Liver (tissue), 9 donors: Measurements from ENCODE around the gene VPS39. TPM values are rescaled to one million over a fixed set of nuclear protein-coding genes. Genes with fewer than 3 reads are reported as not detected.

Experiments used
- DNase-seq: peaks from one replicate; pipeline ENCODE4 v3.0.0-alpha.2; 2017; ENCODE audit warnings: low spot score
- H3K27ac ChIP-seq, 2 donors: one replicate each; pipeline ENCODE4 v1.7.0; 2013; ENCODE audit warnings: inconsistent platforms in 2 of 2, low read length in 2 of 2, control low read depth in 1 of 2, low read depth in 1 of 2, mild to moderate bottlenecking in 1 of 2
- H3K27me3 ChIP-seq, 4 donors: one replicate each; pipeline versions ENCODE4 v1.6.1 to v1.7.0; 2013; ENCODE audit warnings: low read length in 3 of 4, inconsistent platforms in 1 of 4, mild to moderate bottlenecking in 1 of 4, moderate library complexity in 1 of 4; ENCODE audit not compliant: control insufficient read depth in 4 of 4, insufficient read depth in 4 of 4
- H3K36me3 ChIP-seq, 4 donors: one replicate each; pipeline versions ENCODE4 v1.6.1 to v1.7.0; 2013; ENCODE audit warnings: low read length in 3 of 4, mild to moderate bottlenecking in 3 of 4, low read depth in 1 of 4, moderate library complexity in 1 of 4; ENCODE audit not compliant: control insufficient read depth in 4 of 4, insufficient read depth in 3 of 4
- H3K4me1 ChIP-seq, 4 donors: one replicate each; pipeline versions ENCODE4 v1.6.1 to v1.7.0; 2013; ENCODE audit warnings: low read length in 3 of 4, mild to moderate bottlenecking in 3 of 4, moderate library complexity in 1 of 4; ENCODE audit not compliant: control insufficient read depth in 4 of 4, insufficient read depth in 4 of 4
- H3K4me3 ChIP-seq, 3 donors: one replicate each; pipeline versions ENCODE4 v1.6.1 to v1.7.0; 2013; ENCODE audit warnings: low read length in 3 of 3, control low read depth in 1 of 3, low read depth in 1 of 3, mild to moderate bottlenecking in 1 of 3
- H3K9ac ChIP-seq, 2 donors: one replicate each; pipeline ENCODE4 v1.7.0; 2013; ENCODE audit warnings: low read length in 2 of 2, mild to moderate bottlenecking in 2 of 2, moderate library complexity in 2 of 2, control low read depth in 1 of 2, low read depth in 1 of 2
- H3K9me3 ChIP-seq, 4 donors: one replicate each; pipeline versions ENCODE4 v1.6.1 to v1.7.0; 2013; ENCODE audit warnings: low read length in 3 of 4; ENCODE audit not compliant: control insufficient read depth in 4 of 4
- EGR1 ChIP-seq, 2 donors: IDR thresholded peaks; 2 replicates each; pipeline ENCODE4 v1.6.1; 2016 to 2018; ENCODE audit warnings: antibody characterized with exemption in 2 of 2, low read depth in 2 of 2
- FOXA1 ChIP-seq: IDR thresholded peaks from 2 replicates; pipeline ENCODE4 v1.6.1; 2016; ENCODE audit warnings: antibody characterized with exemption
- FOXA2 ChIP-seq: IDR thresholded peaks from 2 replicates; pipeline ENCODE4 v1.6.1; 2016; ENCODE audit warnings: antibody characterized with exemption
- GABPA ChIP-seq, 2 donors: IDR thresholded peaks in 1 of 2; conservative IDR thresholded peaks in 1 of 2; 2 replicates each; pipeline ENCODE4 v1.6.1; 2016; ENCODE audit warnings: antibody characterized with exemption in 2 of 2, mild to moderate bottlenecking in 1 of 2, moderate library complexity in 1 of 2
- HNF4A ChIP-seq, 2 donors: conservative IDR thresholded peaks; 2 replicates each; pipeline ENCODE4 v1.6.1; 2016; ENCODE audit warnings: antibody characterized with exemption in 2 of 2, mild to moderate bottlenecking in 2 of 2
- HNF4G ChIP-seq: IDR thresholded peaks from 2 replicates; pipeline ENCODE4 v1.6.1; 2016; ENCODE audit warnings: antibody characterized with exemption
- JUND ChIP-seq, 2 donors: IDR thresholded peaks; 2 replicates each; pipeline ENCODE4 v1.6.1; 2016; ENCODE audit warnings: antibody characterized with exemption in 2 of 2
- MAX ChIP-seq: IDR thresholded peaks from 2 replicates; pipeline ENCODE4 v1.6.1; 2016; ENCODE audit warnings: antibody characterized with exemption
- NR2F2 ChIP-seq: IDR thresholded peaks from 2 replicates; pipeline ENCODE4 v1.6.1; 2016; ENCODE audit warnings: antibody characterized with exemption
- RAD21 ChIP-seq, 2 donors: IDR thresholded peaks; 2 replicates each; pipeline ENCODE4 v1.6.1; 2016; ENCODE audit warnings: antibody characterized with exemption in 2 of 2, mild to moderate bottlenecking in 2 of 2
- REST ChIP-seq: IDR thresholded peaks from 2 replicates; pipeline ENCODE4 v1.6.1; 2016; ENCODE audit warnings: antibody characterized with exemption, mild to moderate bottlenecking
- RXRA ChIP-seq, 2 donors: IDR thresholded peaks; 2 replicates each; pipeline ENCODE4 v1.6.1; 2017 to 2018; ENCODE audit warnings: antibody characterized with exemption in 2 of 2, mild to moderate bottlenecking in 1 of 2
- SP1 ChIP-seq: IDR thresholded peaks from 2 replicates; pipeline ENCODE4 v1.6.1; 2018; ENCODE audit warnings: antibody characterized with exemption, mild to moderate bottlenecking
- TAF1 ChIP-seq: conservative IDR thresholded peaks from 2 replicates; pipeline ENCODE4 v1.6.1; 2016; ENCODE audit warnings: antibody characterized with exemption, mild to moderate bottlenecking
- YY1 ChIP-seq: IDR thresholded peaks from 2 replicates; pipeline ENCODE4 v1.6.1; 2016; ENCODE audit warnings: antibody characterized with exemption, mild to moderate bottlenecking
- ZBTB33 ChIP-seq: IDR thresholded peaks from 2 replicates; pipeline ENCODE4 v1.6.1; 2016; ENCODE audit warnings: antibody characterized with exemption
- WGBS: extraction: QIAGEN DNeasy Blood & Tissue Kit; methylation state at CpG from one replicate; pipeline ENCODE4 v1.1.7; 2013; 5-methylcytosine and 5-hydroxymethylcytosine counted together
- polyA plus RNA-seq, 2 donors: library from polyadenylated mRNA; stranded (reverse) in 1 of 2; unstranded in 1 of 2; fragments of 200-250 nt in 1 of 2; fragments of >200 nt in 1 of 2; fragmentation: Nextera tagmentation in 1 of 2; extraction: Ambion mirVana in 1 of 2; gene quantifications; one replicate each; pipeline versions ENCODE4 v1.2.1 to v1.2.3, GENCODE V29; 2013 to 2015
- total RNA-seq, 2 donors: library from RNA; depleted of rRNA; stranded (reverse); fragments of >200 nt; gene quantifications; one replicate each; pipeline ENCODE4 v1.2.3, GENCODE V29; 2014
- TF ChIP-seq, protein P1 (sequence below): fragments of 150-350 bp; IDR thresholded peaks from 2 replicates; pipeline ENCODE4 v1.5.1; 2017; ENCODE audit warnings: improper control_type of control experiment, low read depth, low read length; ENCODE audit not compliant: missing input control
- TF ChIP-seq, protein P2 (sequence below): IDR thresholded peaks from 2 replicates; pipeline ENCODE4 v1.6.1; 2016; ENCODE audit warnings: antibody characterized with exemption
- donor health status: healthy.
- donor health status: healthy.
- donor health status: healthy.
- donor health status: healthy.
- donor health status: healthy.

Gene VPS39
- total and polyA plus RNA-seq, 4 donors = 11.1 to 41.2 (median 16.8) TPM

GRCh38 chr15:42199126-42199525 lies 9.0 kb downstream of the VPS39 start:
- no peak for DNase-seq
- Histone ChIP-seq H3K4me1 (no peaks in the 10 kb centered on the region), H3K4me3 (no peak overlapping the region), H3K27me3 (no peaks in the 10 kb centered on the region), H3K9me3 (no peaks in the 10 kb centered on the region), H3K9ac (no peak overlapping the region), H3K27ac (no peak overlapping the region), H3K36me3 (peaks cover 3 to 19% (median 8%) of the 10 kb centered on the region in 4 donors)
- WGBS = 86% methylated on average over 5 of the region's 5 CpGs
- no peak for TF ChIP-seq FOXA1
- no peak for TF ChIP-seq RAD21 (IDR thresholded peaks at IDR 0.05)
- no peak for TF ChIP-seq YY1
- no peak for TF ChIP-seq ZBTB33
- no peak for TF ChIP-seq FOXA2

DNA sequence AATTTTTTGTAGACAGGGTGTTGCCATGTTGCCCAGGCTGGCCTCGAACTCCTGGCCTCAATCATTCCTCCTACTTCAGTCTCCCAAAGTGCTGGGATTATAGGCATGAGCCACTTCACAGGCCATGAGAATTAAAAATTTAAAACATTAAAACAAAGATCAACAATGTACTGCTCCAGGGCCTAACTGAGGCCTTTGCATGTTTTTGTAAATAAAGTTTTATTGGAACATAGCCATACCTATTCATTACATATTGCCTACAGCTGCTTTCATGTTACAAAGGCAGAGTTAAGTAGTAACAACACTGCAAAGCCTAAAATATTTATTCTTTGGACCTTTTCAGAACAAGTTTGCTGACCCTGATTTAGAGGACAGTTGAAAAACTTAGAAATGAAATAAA lies 9.6 kb downstream of the VPS39 start:
- Histone ChIP-seq H3K9me3 (no peaks in the 10 kb centered on the region), H3K27me3 (no peaks in the 10 kb centered on the region), H3K36me3 (peaks cover 3 to 19% (median 8%) of the 10 kb centered on the region in 4 donors), H3K9ac (no peak overlapping the region), H3K4me1 (no peaks in the 10 kb centered on the region), H3K4me3 (no peak overlapping the region), H3K27ac (no peak overlapping the region)
- DNase-seq = no peak
- 100% methylated on average over 1 of the region's 1 CpG for WGBS
- TF ChIP-seq, protein P1, sequence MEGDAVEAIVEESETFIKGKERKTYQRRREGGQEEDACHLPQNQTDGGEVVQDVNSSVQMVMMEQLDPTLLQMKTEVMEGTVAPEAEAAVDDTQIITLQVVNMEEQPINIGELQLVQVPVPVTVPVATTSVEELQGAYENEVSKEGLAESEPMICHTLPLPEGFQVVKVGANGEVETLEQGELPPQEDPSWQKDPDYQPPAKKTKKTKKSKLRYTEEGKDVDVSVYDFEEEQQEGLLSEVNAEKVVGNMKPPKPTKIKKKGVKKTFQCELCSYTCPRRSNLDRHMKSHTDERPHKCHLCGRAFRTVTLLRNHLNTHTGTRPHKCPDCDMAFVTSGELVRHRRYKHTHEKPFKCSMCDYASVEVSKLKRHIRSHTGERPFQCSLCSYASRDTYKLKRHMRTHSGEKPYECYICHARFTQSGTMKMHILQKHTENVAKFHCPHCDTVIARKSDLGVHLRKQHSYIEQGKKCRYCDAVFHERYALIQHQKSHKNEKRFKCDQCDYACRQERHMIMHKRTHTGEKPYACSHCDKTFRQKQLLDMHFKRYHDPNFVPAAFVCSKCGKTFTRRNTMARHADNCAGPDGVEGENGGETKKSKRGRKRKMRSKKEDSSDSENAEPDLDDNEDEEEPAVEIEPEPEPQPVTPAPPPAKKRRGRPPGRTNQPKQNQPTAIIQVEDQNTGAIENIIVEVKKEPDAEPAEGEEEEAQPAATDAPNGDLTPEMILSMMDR = no peak
- no peak for TF ChIP-seq NR2F2
- no peak for TF ChIP-seq SP1
- TF ChIP-seq FOXA1 = no peak
- no peak for TF ChIP-seq ZBTB33
- no peak for TF ChIP-seq HNF4A (conservative IDR thresholded peaks at IDR 0.05)
- no peak for TF ChIP-seq JUND (IDR thresholded peaks at IDR 0.05)
- TF ChIP-seq YY1 = no peak
- TF ChIP-seq, protein P2, sequence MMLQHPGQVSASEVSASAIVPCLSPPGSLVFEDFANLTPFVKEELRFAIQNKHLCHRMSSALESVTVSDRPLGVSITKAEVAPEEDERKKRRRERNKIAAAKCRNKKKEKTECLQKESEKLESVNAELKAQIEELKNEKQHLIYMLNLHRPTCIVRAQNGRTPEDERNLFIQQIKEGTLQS = no peak
- TF ChIP-seq FOXA2 = no peak
- no peak for TF ChIP-seq HNF4G
- no peak for TF ChIP-seq EGR1 (IDR thresholded peaks at IDR 0.05; ENCODE audit: low read depth in 2 of 2)
- TF ChIP-seq RAD21 (IDR thresholded peaks at IDR 0.05) = no peak
- TF ChIP-seq RXRA (IDR thresholded peaks at IDR 0.05) = no peak
- TF ChIP-seq MAX = no peak
- TF ChIP-seq TAF1 = no peak
- no peak for TF ChIP-seq REST
- TF ChIP-seq GABPA (IDR thresholded peaks at IDR 0.05 in 1 of 2, conservative IDR thresholded peaks at IDR 0.05 in 1 of 2) = no peak
